Activated T-cell treated with anti-CD3 and anti-CD28 coated beads, Interleukin-2, amount 50 U/mL, for 4 hours (primary cell): ENCODE data around the gene TRIM8. TPM values are rescaled to one million over a fixed set of nuclear protein-coding genes. Genes with fewer than 3 reads are reported as not detected.
"Not testable (repeated sequence)": the region's sequence is repeated elsewhere in the genome, so short reads cannot be mapped to it uniquely, and the experiment has no call there.

Experiments
- ATAC-seq, 2 donors: fragments of 200-7000 bp; cut with Tn5 transposase; one replicate each; pipeline ENCODE4 v1.10.0; 2021
- DNase-seq: peaks from one replicate; pipeline ENCODE4 v3.0.0-alpha.2; 2020
- H3K27me3 Mint-ChIP-seq: one replicate; pipeline ENCODE4 v1.8.0; 2021; ENCODE audit warnings: low read depth, mixed read lengths
- H3K36me3 Mint-ChIP-seq: one replicate; pipeline ENCODE4 v1.8.0; 2022; ENCODE audit warnings: mixed read lengths; ENCODE audit not compliant: insufficient read depth
- H3K4me1 Mint-ChIP-seq: one replicate; pipeline ENCODE4 v1.8.0; 2021; ENCODE audit warnings: low read depth, mixed read lengths
- H3K4me3 Mint-ChIP-seq: one replicate; pipeline ENCODE4 v1.8.0; 2021; ENCODE audit warnings: mild to moderate bottlenecking, moderate library complexity, mixed read lengths
- H3K9me3 Mint-ChIP-seq: one replicate; pipeline ENCODE4 v1.8.0; 2021; ENCODE audit warnings: mixed read lengths
- total RNA-seq, 3 donors: library from RNA; stranded (reverse); gene quantifications; one replicate each; pipeline ENCODE4 v1.2.1, GENCODE V29; 2021

Gene TRIM8
- total RNA-seq, 3 donors from 2014 or later: 53.9 to 67.6 (median 59.9) TPM

- no peak overlapping the region for H3K4me3 Mint-ChIP-seq
- peaks cover 55% of the 10 kb centered on the region for H3K4me1 Mint-ChIP-seq
- H3K9me3 Mint-ChIP-seq: no peaks in the 10 kb centered on the region
- peaks cover 16% of the 10 kb centered on the region for H3K36me3 Mint-ChIP-seq
- no peak for ATAC-seq
- no peaks in the 10 kb centered on the region for H3K27me3 Mint-ChIP-seq
- no peak for DNase-seq
These were observed 13.2 kb downstream of the TRIM8 start for GRCh38 chr10:102657451-102657850.

- ATAC-seq (no peak), DNase-seq (no peak)
- Mint-ChIP-seq H3K9me3 (no peaks in the 10 kb centered on the region), H3K27me3 (no peaks in the 10 kb centered on the region), H3K4me3 (no peak overlapping the region), H3K36me3 (peaks cover 16% of the 10 kb centered on the region), H3K4me1 (peaks cover 49% of the 10 kb centered on the region)
These were observed 13.9 kb downstream of the TRIM8 start for GRCh38 chr10:102657984-102658724.

GRCh38 chr10:102658802-102659201 lies 14.5 kb downstream of the TRIM8 start:
- Mint-ChIP-seq H3K27me3 (no peaks in the 10 kb centered on the region), H3K9me3 (no peaks in the 10 kb centered on the region), H3K4me3 (no peak overlapping the region), H3K4me1 (peaks cover 43% of the 10 kb centered on the region), H3K36me3 (peaks cover 16% of the 10 kb centered on the region)
- DNase-seq (no peak), ATAC-seq (no peak)

- peak overlapping the region; percentile 69 for H3K4me3 Mint-ChIP-seq
- no peaks in the 10 kb centered on the region for H3K27me3 Mint-ChIP-seq
- no peaks in the 10 kb centered on the region for H3K9me3 Mint-ChIP-seq
- peaks cover 42% of the 10 kb centered on the region for H3K4me1 Mint-ChIP-seq
- DNase-seq (peak; percentile 38), ATAC-seq (peak; percentile 83 to 87)
- H3K36me3 Mint-ChIP-seq: peaks cover 10% of the 10 kb centered on the region
These were observed 16.8 kb downstream of the TRIM8 start for GRCh38 chr10:102660888-102661657.

- Mint-ChIP-seq H3K27me3 (no peaks in the 10 kb centered on the region), H3K9me3 (no peaks in the 10 kb centered on the region), H3K4me3 (peak overlapping the region; percentile 69), H3K36me3 (peaks cover 10% of the 10 kb centered on the region), H3K4me1 (peaks cover 42% of the 10 kb centered on the region)
- DNase-seq (no peak), ATAC-seq (peak; percentile 35 to 61)
These were observed 17.4 kb downstream of the TRIM8 start for GRCh38 chr10:102661658-102662028.

GRCh38 chr10:102665904-102666509 lies 21.7 kb downstream of the TRIM8 start:
- ATAC-seq (no peak), DNase-seq (no peak)
- no peaks in the 10 kb centered on the region for H3K36me3 Mint-ChIP-seq
- no peak overlapping the region for H3K4me3 Mint-ChIP-seq
- peaks cover 23% of the 10 kb centered on the region for H3K4me1 Mint-ChIP-seq
- H3K27me3 Mint-ChIP-seq: no peaks in the 10 kb centered on the region
- H3K9me3 Mint-ChIP-seq: no peaks in the 10 kb centered on the region

- peaks cover 12% of the 10 kb centered on the region for H3K4me1 Mint-ChIP-seq
- not testable (repeated sequence) for ATAC-seq, H3K4me3 Mint-ChIP-seq, H3K9me3 Mint-ChIP-seq, DNase-seq, H3K27me3 Mint-ChIP-seq, H3K36me3 Mint-ChIP-seq
These were observed 23.1 kb downstream of the TRIM8 start for GRCh38 chr10:102667411-102667810.

GRCh38 chr10:102668326-102669107 lies 24.2 kb downstream of the TRIM8 start:
- Mint-ChIP-seq H3K9me3 (no peaks in the 10 kb centered on the region), H3K27me3 (no peaks in the 10 kb centered on the region), H3K36me3 (no peaks in the 10 kb centered on the region), H3K4me1 (peaks cover 19% of the 10 kb centered on the region), H3K4me3 (no peak overlapping the region)
- ATAC-seq (no peak), DNase-seq (no peak)

GRCh38 chr10:102669206-102670064 lies 25.2 kb downstream of the TRIM8 start:
- no peaks in the 10 kb centered on the region for H3K27me3 Mint-ChIP-seq
- H3K4me1 Mint-ChIP-seq: peaks cover 27% of the 10 kb centered on the region
- H3K4me3 Mint-ChIP-seq: no peak overlapping the region
- H3K36me3 Mint-ChIP-seq: no peaks in the 10 kb centered on the region
- no peaks in the 10 kb centered on the region for H3K9me3 Mint-ChIP-seq
- ATAC-seq (no peak), DNase-seq (no peak)

GRCh38 chr10:102670065-102670670 lies 25.9 kb downstream of the TRIM8 start:
- no peaks in the 10 kb centered on the region for H3K9me3 Mint-ChIP-seq
- peaks cover 35% of the 10 kb centered on the region for H3K4me1 Mint-ChIP-seq
- H3K4me3 Mint-ChIP-seq: no peak overlapping the region
- H3K36me3 Mint-ChIP-seq: no peaks in the 10 kb centered on the region
- DNase-seq (no peak), ATAC-seq (no peak)
- H3K27me3 Mint-ChIP-seq: no peaks in the 10 kb centered on the region

- DNase-seq (no peak), ATAC-seq (no peak)
- no peaks in the 10 kb centered on the region for H3K9me3 Mint-ChIP-seq
- H3K27me3 Mint-ChIP-seq: no peaks in the 10 kb centered on the region
- H3K4me1 Mint-ChIP-seq: peaks cover 42% of the 10 kb centered on the region
- no peak overlapping the region for H3K4me3 Mint-ChIP-seq
- H3K36me3 Mint-ChIP-seq: no peaks in the 10 kb centered on the region
These were observed 26.7 kb downstream of the TRIM8 start for GRCh38 chr10:102670871-102671434.

- ATAC-seq (no peak), DNase-seq (no peak)
- Mint-ChIP-seq H3K4me3 (peak overlapping the region; percentile 63), H3K9me3 (no peaks in the 10 kb centered on the region), H3K36me3 (no peaks in the 10 kb centered on the region), H3K27me3 (no peaks in the 10 kb centered on the region), H3K4me1 (peaks cover 48% of the 10 kb centered on the region)
These were observed 29.0 kb downstream of the TRIM8 start for GRCh38 chr10:102673236-102673818.
